LNCAP (cell line): ENCODE data around the gene ZSCAN5A.

Experiments
- CTCF ChIP-seq: fragments of 450-650 bp; IDR thresholded peaks from 2 replicates; pipeline ENCODE4 v1.5.1; 2017; ENCODE audit warnings: mild to moderate bottlenecking

The ZSCAN5A gene

GRCh38 chr19:56319991-56320390, 5.4 kb upstream of the ZSCAN5A start:
- TF ChIP-seq CTCF = no peak

- TF ChIP-seq CTCF = no peak
These were observed 3.1 kb upstream of the ZSCAN5A start for GRCh38 chr19:56317749-56318148.

- no peak for TF ChIP-seq CTCF
These were observed 2.1 kb upstream of the ZSCAN5A start for GRCh38 chr19:56316728-56317127.

GRCh38 chr19:56315077-56315828, 614 bp upstream of the ZSCAN5A start:
- TF ChIP-seq CTCF = no peak

- TF ChIP-seq CTCF = no peak
These were observed 640 bp downstream of the ZSCAN5A start for GRCh38 chr19:56314018-56314380.

GRCh38 chr19:56312787-56313657, 1.6 kb downstream of the ZSCAN5A start:
- TF ChIP-seq CTCF = no peak

- TF ChIP-seq CTCF = no peak
These were observed 2.3 kb downstream of the ZSCAN5A start for GRCh38 chr19:56312342-56312741.
